Astrocyte (in vitro differentiated cells and primary cell): ENCODE results near the gene GNE. TPM values are rescaled to one million over a fixed set of nuclear protein-coding genes. Genes with fewer than 3 reads are reported as not detected.
A peak's percentile ranks its signal among the peaks of the same experiment; 100 is the strongest.
"Not testable (repeated sequence)": the region's sequence is repeated elsewhere in the genome, so short reads cannot be mapped to it uniquely, and the experiment has no call there.

Experiments used
- DNase-seq: peaks from one replicate; pipeline ENCODE4 v3.0.0-alpha.2; 2010; ENCODE audit warnings: low read depth
- FAIRE-seq: peaks from 2 replicates; lab custom pipeline; 2011; peaks lifted over from hg19 to GRCh38; lab: Jason Lieb, UNC
- H2AFZ ChIP-seq: 2 replicates; pipeline ENCODE4 v1.6.0; 2012; ENCODE audit warnings: low read depth, low read length, inconsistent platforms
- H3K27ac ChIP-seq: 2 replicates; pipeline ENCODE4 v1.5.1; 2011; ENCODE audit warnings: low read depth, low read length, inconsistent platforms
- H3K27me3 ChIP-seq: 2 replicates; pipeline ENCODE4 v1.6.0; 2011; ENCODE audit warnings: low read length, inconsistent platforms; ENCODE audit not compliant: insufficient read depth
- H3K36me3 ChIP-seq: 2 replicates; pipeline ENCODE4 v1.5.1; 2011; ENCODE audit warnings: low read length, inconsistent platforms; ENCODE audit not compliant: insufficient read depth
- H3K4me1 ChIP-seq: 2 replicates; pipeline ENCODE4 v1.5.1; 2011; ENCODE audit warnings: low read length, inconsistent platforms; ENCODE audit not compliant: insufficient read depth
- H3K4me2 ChIP-seq: 2 replicates; pipeline ENCODE4 v1.6.0; 2012; ENCODE audit warnings: low read length, inconsistent platforms
- H3K4me3 ChIP-seq: 2 replicates; pipeline ENCODE4 v1.5.1; 2011; ENCODE audit warnings: low read depth, mild to moderate bottlenecking, low read length, inconsistent platforms; ENCODE audit not compliant: insufficient read depth
- H3K79me2 ChIP-seq: 2 replicates; pipeline ENCODE4 v1.6.0; 2012; ENCODE audit warnings: mild to moderate bottlenecking, low read length, inconsistent platforms; ENCODE audit not compliant: insufficient read depth
- H3K9ac ChIP-seq: 2 replicates; pipeline ENCODE4 v1.6.0; 2012; ENCODE audit warnings: mild to moderate bottlenecking, low read length, inconsistent platforms
- H3K9me3 ChIP-seq: 2 replicates; pipeline ENCODE4 v1.5.1; 2012; ENCODE audit warnings: low read depth, mild to moderate bottlenecking, low read length, inconsistent platforms; ENCODE audit not compliant: insufficient read depth
- H4K20me1 ChIP-seq: 2 replicates; pipeline ENCODE4 v1.6.0; 2012; ENCODE audit warnings: low read length, inconsistent platforms; ENCODE audit not compliant: insufficient read depth
- H3K27ac Mint-ChIP-seq: one replicate; pipeline ENCODE4 v1.8.0; 2021; ENCODE audit warnings: mild to moderate bottlenecking, mixed read lengths; ENCODE audit not compliant: unreplicated experiment
- H3K27me3 Mint-ChIP-seq: one replicate; pipeline ENCODE4 v1.8.0; 2021; ENCODE audit warnings: low read depth, mixed read lengths; ENCODE audit not compliant: unreplicated experiment
- H3K36me3 Mint-ChIP-seq: one replicate; pipeline ENCODE4 v1.8.0; 2021; ENCODE audit warnings: low read depth, mixed read lengths; ENCODE audit not compliant: unreplicated experiment
- H3K4me1 Mint-ChIP-seq: one replicate; pipeline ENCODE4 v1.8.0; 2021; ENCODE audit warnings: low read depth, mixed read lengths; ENCODE audit not compliant: unreplicated experiment
- H3K4me3 Mint-ChIP-seq: one replicate; pipeline ENCODE4 v1.8.0; 2021; ENCODE audit warnings: mild to moderate bottlenecking, moderate library complexity, mixed read lengths; ENCODE audit not compliant: unreplicated experiment
- H3K9me3 Mint-ChIP-seq: one replicate; pipeline ENCODE4 v1.8.0; 2021; ENCODE audit warnings: mild to moderate bottlenecking, mixed read lengths; ENCODE audit not compliant: unreplicated experiment
- EZH2 ChIP-seq: IDR thresholded peaks from 2 replicates; pipeline ENCODE4 v1.6.1; 2012; ENCODE audit warnings: mild to moderate bottlenecking, low read length, inconsistent platforms; ENCODE audit not compliant: insufficient read depth
- total RNA-seq: library from RNA; stranded (reverse); gene quantifications from 2 replicates; pipeline ENCODE4 v1.2.1, GENCODE V29; 2021
- TF ChIP-seq, protein P1 (sequence below): IDR thresholded peaks from 2 replicates; pipeline ENCODE4 v1.5.1; 2011; ENCODE audit warnings: low read depth, mild to moderate bottlenecking, inconsistent platforms, low read length, moderate library complexity; ENCODE audit not compliant: insufficient read depth

Gene GNE
- total RNA-seq, 1 donor from 2014 or later, result 12.6 TPM

- H3K4me1 ChIP-seq, H3K9ac ChIP-seq, H3K27me3 Mint-ChIP-seq, FAIRE-seq, H3K4me3 Mint-ChIP-seq, H2AFZ ChIP-seq, H3K36me3 Mint-ChIP-seq, H3K27ac ChIP-seq, H3K4me3 ChIP-seq, H3K4me2 ChIP-seq, H3K9me3 ChIP-seq, H3K27me3 ChIP-seq, H3K4me1 Mint-ChIP-seq, H3K9me3 Mint-ChIP-seq, H3K27ac Mint-ChIP-seq: not testable (repeated sequence)
- peak; percentile 23 for DNase-seq
- TF ChIP-seq, protein P1, sequence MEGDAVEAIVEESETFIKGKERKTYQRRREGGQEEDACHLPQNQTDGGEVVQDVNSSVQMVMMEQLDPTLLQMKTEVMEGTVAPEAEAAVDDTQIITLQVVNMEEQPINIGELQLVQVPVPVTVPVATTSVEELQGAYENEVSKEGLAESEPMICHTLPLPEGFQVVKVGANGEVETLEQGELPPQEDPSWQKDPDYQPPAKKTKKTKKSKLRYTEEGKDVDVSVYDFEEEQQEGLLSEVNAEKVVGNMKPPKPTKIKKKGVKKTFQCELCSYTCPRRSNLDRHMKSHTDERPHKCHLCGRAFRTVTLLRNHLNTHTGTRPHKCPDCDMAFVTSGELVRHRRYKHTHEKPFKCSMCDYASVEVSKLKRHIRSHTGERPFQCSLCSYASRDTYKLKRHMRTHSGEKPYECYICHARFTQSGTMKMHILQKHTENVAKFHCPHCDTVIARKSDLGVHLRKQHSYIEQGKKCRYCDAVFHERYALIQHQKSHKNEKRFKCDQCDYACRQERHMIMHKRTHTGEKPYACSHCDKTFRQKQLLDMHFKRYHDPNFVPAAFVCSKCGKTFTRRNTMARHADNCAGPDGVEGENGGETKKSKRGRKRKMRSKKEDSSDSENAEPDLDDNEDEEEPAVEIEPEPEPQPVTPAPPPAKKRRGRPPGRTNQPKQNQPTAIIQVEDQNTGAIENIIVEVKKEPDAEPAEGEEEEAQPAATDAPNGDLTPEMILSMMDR, result peak; percentile 35
- Histone ChIP-seq H3K36me3 (peaks cover 21% of the 10 kb centered on the region), H3K79me2 (peaks cover 43% of the 10 kb centered on the region), H4K20me1 (peaks cover 45% of the 10 kb centered on the region)
Observed at GRCh38 chr9:36248061-36248460, 10.2 kb downstream of the GNE start.

DNA sequence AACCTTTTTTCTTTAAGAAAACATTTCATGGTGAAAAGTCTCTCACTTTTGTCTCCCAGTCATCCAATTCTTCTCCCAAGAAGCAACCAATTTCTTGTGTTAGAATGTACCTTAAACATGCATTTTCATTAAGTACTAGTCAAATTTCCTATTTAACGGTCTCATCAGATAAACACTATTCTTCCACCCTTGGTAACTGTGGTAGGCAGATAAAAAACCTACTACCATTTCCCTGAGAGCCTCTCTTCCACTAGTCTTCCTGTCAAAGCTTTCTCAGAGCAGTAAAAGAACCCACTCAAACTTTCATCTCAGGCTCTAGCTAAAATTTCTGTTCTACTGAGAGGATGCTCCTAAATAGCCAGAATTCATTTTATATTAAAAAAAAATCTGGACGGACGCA lies 10.9 kb downstream of the GNE start:
- Mint-ChIP-seq H3K27me3 (no peaks in the 10 kb centered on the region), H3K9me3 (no peaks in the 10 kb centered on the region), H3K4me3 (no peak overlapping the region), H3K4me1 (no peaks in the 10 kb centered on the region), H3K27ac (no peak overlapping the region), H3K36me3 (peaks cover 5% of the 10 kb centered on the region)
- H3K79me2 ChIP-seq, result peaks cover 38% of the 10 kb centered on the region
- H2AFZ ChIP-seq, result no peak overlapping the region
- no peak overlapping the region for H3K4me2 ChIP-seq
- no peaks in the 10 kb centered on the region for H3K27me3 ChIP-seq
- no peak overlapping the region for H3K4me3 ChIP-seq
- no peak overlapping the region for H3K9ac ChIP-seq
- no peak overlapping the region for H3K27ac ChIP-seq
- FAIRE-seq (no peak), DNase-seq (no peak)
- no peaks in the 10 kb centered on the region for H3K4me1 ChIP-seq
- TF ChIP-seq EZH2, result no peak
- TF ChIP-seq, protein P1, result no peak
- H4K20me1 ChIP-seq, result peaks cover 45% of the 10 kb centered on the region
- peaks cover 23% of the 10 kb centered on the region for H3K36me3 ChIP-seq
- H3K9me3 ChIP-seq, result no peaks in the 10 kb centered on the region

DNA sequence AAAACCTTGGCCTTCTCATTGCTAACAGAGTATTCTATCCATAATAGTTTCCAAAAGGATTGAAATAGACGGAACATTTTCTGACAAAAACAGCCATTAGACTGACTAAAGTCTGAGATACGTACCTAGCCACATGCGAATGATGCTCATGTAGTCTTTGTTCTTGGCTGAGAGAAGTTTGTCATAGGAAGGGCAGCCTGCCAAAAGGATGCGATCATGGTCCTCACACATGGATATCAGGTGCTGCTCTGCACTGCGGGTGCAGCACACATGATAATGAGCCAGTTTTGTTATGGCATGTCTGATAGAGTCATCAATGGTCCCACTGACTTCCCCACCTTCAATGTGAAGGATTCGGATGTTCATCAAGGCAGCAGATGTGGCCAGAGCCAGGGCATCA lies 12.3 kb downstream of the GNE start:
- Mint-ChIP-seq H3K27ac (peak overlapping the region; percentile 18), H3K27me3 (no peaks in the 10 kb centered on the region), H3K36me3 (peaks cover 5% of the 10 kb centered on the region), H3K4me1 (no peaks in the 10 kb centered on the region), H3K9me3 (no peaks in the 10 kb centered on the region), H3K4me3 (no peak overlapping the region)
- no peak overlapping the region for H2AFZ ChIP-seq
- no peak overlapping the region for H3K4me2 ChIP-seq
- peaks cover 40% of the 10 kb centered on the region for H4K20me1 ChIP-seq
- H3K9me3 ChIP-seq, result no peaks in the 10 kb centered on the region
- H3K79me2 ChIP-seq, result peaks cover 24% of the 10 kb centered on the region
- no peak for TF ChIP-seq EZH2
- TF ChIP-seq, protein P1, result no peak
- no peaks in the 10 kb centered on the region for H3K27me3 ChIP-seq
- no peak for DNase-seq
- H3K9ac ChIP-seq, result no peak overlapping the region
- H3K4me1 ChIP-seq, result no peaks in the 10 kb centered on the region
- FAIRE-seq, result no peak
- peaks cover 26% of the 10 kb centered on the region for H3K36me3 ChIP-seq
- H3K4me3 ChIP-seq, result no peak overlapping the region
- no peak overlapping the region for H3K27ac ChIP-seq

DNA sequence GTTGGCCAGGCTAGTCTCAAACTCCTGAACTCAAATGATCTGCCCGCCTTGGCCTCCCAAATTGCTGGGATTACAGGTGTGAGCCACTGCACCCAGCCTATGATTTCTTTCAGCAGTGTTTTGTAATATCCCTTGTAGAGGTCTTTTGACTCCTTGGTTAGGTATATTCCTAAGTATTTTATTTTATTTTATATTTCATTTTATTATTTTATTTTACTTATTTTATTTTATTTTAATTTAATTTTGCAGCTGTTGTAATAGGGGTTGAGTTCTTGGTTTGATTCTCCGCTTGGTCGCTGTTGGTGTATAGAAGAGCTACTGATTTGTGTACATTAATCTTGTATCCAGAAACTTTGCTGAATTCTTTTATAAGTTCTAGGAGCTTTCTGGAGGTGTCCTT lies 18.6 kb downstream of the GNE start:
- H3K79me2 ChIP-seq, H2AFZ ChIP-seq, H3K9me3 Mint-ChIP-seq, H3K9me3 ChIP-seq, H3K27me3 ChIP-seq, H3K27ac ChIP-seq, H3K4me2 ChIP-seq, H3K36me3 Mint-ChIP-seq, H3K4me1 Mint-ChIP-seq, H3K4me3 ChIP-seq, FAIRE-seq, H3K4me1 ChIP-seq, H3K27ac Mint-ChIP-seq, H3K27me3 Mint-ChIP-seq, H3K9ac ChIP-seq, DNase-seq, H3K4me3 Mint-ChIP-seq: not testable (repeated sequence)
- Histone ChIP-seq H4K20me1 (peaks cover 10% of the 10 kb centered on the region), H3K36me3 (peaks cover 14% of the 10 kb centered on the region)
